ENCODE results near the gene CFAP69.

DNA sequence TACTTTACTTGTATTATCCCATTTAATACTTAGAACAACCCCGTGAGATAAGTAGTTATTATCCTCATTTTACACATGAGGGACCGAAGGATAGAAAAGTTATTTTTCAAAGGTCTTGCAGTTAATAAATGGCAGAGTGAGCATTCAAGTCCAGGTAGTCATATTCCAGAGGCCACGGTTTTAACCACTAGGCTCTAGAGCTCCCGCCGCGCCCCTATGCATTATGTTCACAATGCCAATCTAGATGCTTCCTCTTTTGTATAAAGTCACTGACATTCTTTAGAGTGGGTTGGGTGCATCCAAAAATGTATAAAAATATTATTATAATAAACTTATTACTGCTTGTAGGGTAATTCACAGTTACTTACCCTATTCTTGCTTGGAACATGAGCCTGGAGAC is 11.4 kb upstream of the CFAP69 start:
- TF ChIP-seq, protein P1, sequence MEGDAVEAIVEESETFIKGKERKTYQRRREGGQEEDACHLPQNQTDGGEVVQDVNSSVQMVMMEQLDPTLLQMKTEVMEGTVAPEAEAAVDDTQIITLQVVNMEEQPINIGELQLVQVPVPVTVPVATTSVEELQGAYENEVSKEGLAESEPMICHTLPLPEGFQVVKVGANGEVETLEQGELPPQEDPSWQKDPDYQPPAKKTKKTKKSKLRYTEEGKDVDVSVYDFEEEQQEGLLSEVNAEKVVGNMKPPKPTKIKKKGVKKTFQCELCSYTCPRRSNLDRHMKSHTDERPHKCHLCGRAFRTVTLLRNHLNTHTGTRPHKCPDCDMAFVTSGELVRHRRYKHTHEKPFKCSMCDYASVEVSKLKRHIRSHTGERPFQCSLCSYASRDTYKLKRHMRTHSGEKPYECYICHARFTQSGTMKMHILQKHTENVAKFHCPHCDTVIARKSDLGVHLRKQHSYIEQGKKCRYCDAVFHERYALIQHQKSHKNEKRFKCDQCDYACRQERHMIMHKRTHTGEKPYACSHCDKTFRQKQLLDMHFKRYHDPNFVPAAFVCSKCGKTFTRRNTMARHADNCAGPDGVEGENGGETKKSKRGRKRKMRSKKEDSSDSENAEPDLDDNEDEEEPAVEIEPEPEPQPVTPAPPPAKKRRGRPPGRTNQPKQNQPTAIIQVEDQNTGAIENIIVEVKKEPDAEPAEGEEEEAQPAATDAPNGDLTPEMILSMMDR (conservative IDR thresholded peaks at IDR 0.05; ENCODE audit: low read depth, low read length) = no peak
- TF ChIP-seq EZH2 (IDR thresholded peaks at IDR 0.05; ENCODE audit: borderline replicate concordance, low read depth, low read length, poor library complexity, severe bottlenecking) = no peak
